ENCODE measurements around the gene NTSR1.

Gene NTSR1

GRCh38 chr20:62666736-62667529 lies 41.7 kb upstream of the NTSR1 start:
- peaks cover 2% of the 10 kb centered on the region for H3K36me3 Mint-ChIP-seq (ENCODE audit: insufficient read depth)
- ATAC-seq (replicated peaks; ENCODE audit: extremely low read depth, poor library complexity, severe bottlenecking) (no peak), DNase-seq (ENCODE audit: low spot score in 2 of 2) (no peak)
- H3K27me3 Mint-ChIP-seq = no peaks in the 10 kb centered on the region
- H3K27ac Mint-ChIP-seq (ENCODE audit: low read depth) = no peak overlapping the region
- no peak overlapping the region for H3K4me3 Mint-ChIP-seq
- H3K9me3 Mint-ChIP-seq = no peaks in the 10 kb centered on the region
- no peaks in the 10 kb centered on the region for H3K4me1 Mint-ChIP-seq

- H3K36me3 Mint-ChIP-seq (ENCODE audit: insufficient read depth) = peaks cover 2% of the 10 kb centered on the region
- H3K9me3 Mint-ChIP-seq = no peaks in the 10 kb centered on the region
- no peaks in the 10 kb centered on the region for H3K4me1 Mint-ChIP-seq
- DNase-seq (ENCODE audit: low spot score in 2 of 2) (no peak), ATAC-seq (replicated peaks; ENCODE audit: extremely low read depth, poor library complexity, severe bottlenecking) (no peak)
- H3K27me3 Mint-ChIP-seq = no peaks in the 10 kb centered on the region
- H3K27ac Mint-ChIP-seq (ENCODE audit: low read depth) = no peak overlapping the region
- H3K4me3 Mint-ChIP-seq = no peak overlapping the region
Measured at GRCh38 chr20:62667530-62668440, 40.9 kb upstream of the NTSR1 start.

GRCh38 chr20:62668441-62669027 lies 40.1 kb upstream of the NTSR1 start:
- Mint-ChIP-seq H3K4me1 (no peaks in the 10 kb centered on the region), H3K36me3 (ENCODE audit: insufficient read depth) (peaks cover 2% of the 10 kb centered on the region), H3K27ac (ENCODE audit: low read depth) (no peak overlapping the region), H3K9me3 (no peaks in the 10 kb centered on the region), H3K4me3 (no peak overlapping the region), H3K27me3 (no peaks in the 10 kb centered on the region)
- ATAC-seq (replicated peaks; ENCODE audit: extremely low read depth, poor library complexity, severe bottlenecking) = no peak
- DNase-seq (ENCODE audit: low spot score in 2 of 2) = peak in 1 of 2 donors; percentile 28

- H3K27me3 Mint-ChIP-seq = no peaks in the 10 kb centered on the region
- H3K4me3 Mint-ChIP-seq = no peak overlapping the region
- H3K9me3 Mint-ChIP-seq = no peaks in the 10 kb centered on the region
- no peak overlapping the region for H3K27ac Mint-ChIP-seq (ENCODE audit: low read depth)
- no peak for DNase-seq (ENCODE audit: low spot score in 2 of 2)
- H3K4me1 Mint-ChIP-seq = no peaks in the 10 kb centered on the region
- peaks cover 2% of the 10 kb centered on the region for H3K36me3 Mint-ChIP-seq (ENCODE audit: insufficient read depth)
- no peak for ATAC-seq (replicated peaks; ENCODE audit: extremely low read depth, poor library complexity, severe bottlenecking)
Measured at GRCh38 chr20:62669249-62669648, 39.4 kb upstream of the NTSR1 start.

GRCh38 chr20:62670156-62670555 lies 38.5 kb upstream of the NTSR1 start:
- no peaks in the 10 kb centered on the region for H3K27me3 Mint-ChIP-seq
- no peaks in the 10 kb centered on the region for H3K9me3 Mint-ChIP-seq
- no peak overlapping the region for H3K4me3 Mint-ChIP-seq
- DNase-seq (ENCODE audit: low spot score in 2 of 2) (no peak), ATAC-seq (replicated peaks; ENCODE audit: extremely low read depth, poor library complexity, severe bottlenecking) (no peak)
- no peaks in the 10 kb centered on the region for H3K4me1 Mint-ChIP-seq
- peaks cover 2% of the 10 kb centered on the region for H3K36me3 Mint-ChIP-seq (ENCODE audit: insufficient read depth)
- no peak overlapping the region for H3K27ac Mint-ChIP-seq (ENCODE audit: low read depth)

GRCh38 chr20:62670998-62671397 lies 37.6 kb upstream of the NTSR1 start:
- no peaks in the 10 kb centered on the region for H3K27me3 Mint-ChIP-seq
- no peak for ATAC-seq (replicated peaks; ENCODE audit: extremely low read depth, poor library complexity, severe bottlenecking)
- no peak overlapping the region for H3K4me3 Mint-ChIP-seq
- H3K4me1 Mint-ChIP-seq = no peaks in the 10 kb centered on the region
- H3K27ac Mint-ChIP-seq (ENCODE audit: low read depth) = no peak overlapping the region
- DNase-seq (ENCODE audit: low spot score in 2 of 2) = no peak
- no peaks in the 10 kb centered on the region for H3K9me3 Mint-ChIP-seq
- H3K36me3 Mint-ChIP-seq (ENCODE audit: insufficient read depth) = peaks cover 2% of the 10 kb centered on the region

GRCh38 chr20:62671765-62672164 lies 36.9 kb upstream of the NTSR1 start:
- Mint-ChIP-seq H3K4me3 (no peak overlapping the region), H3K9me3 (no peaks in the 10 kb centered on the region), H3K27ac (ENCODE audit: low read depth) (peak overlapping the region; percentile 22), H3K36me3 (ENCODE audit: insufficient read depth) (peaks cover 2% of the 10 kb centered on the region), H3K4me1 (no peaks in the 10 kb centered on the region), H3K27me3 (no peaks in the 10 kb centered on the region)
- ATAC-seq (replicated peaks; ENCODE audit: extremely low read depth, poor library complexity, severe bottlenecking) (no peak), DNase-seq (ENCODE audit: low spot score in 2 of 2) (no peak)

GRCh38 chr20:62674370-62674769 lies 34.3 kb upstream of the NTSR1 start:
- peaks cover 6% of the 10 kb centered on the region for H3K4me1 Mint-ChIP-seq
- peaks cover 2% of the 10 kb centered on the region for H3K36me3 Mint-ChIP-seq (ENCODE audit: insufficient read depth)
- no peak for DNase-seq (ENCODE audit: low spot score in 2 of 2)
- H3K27ac Mint-ChIP-seq (ENCODE audit: low read depth) = no peak overlapping the region
- H3K4me3 Mint-ChIP-seq = no peak overlapping the region
- no peak for ATAC-seq (replicated peaks; ENCODE audit: extremely low read depth, poor library complexity, severe bottlenecking)
- H3K9me3 Mint-ChIP-seq = no peaks in the 10 kb centered on the region
- H3K27me3 Mint-ChIP-seq = no peaks in the 10 kb centered on the region

- no peak for DNase-seq (ENCODE audit: low spot score in 2 of 2)
- Mint-ChIP-seq H3K36me3 (ENCODE audit: insufficient read depth) (peaks cover 2% of the 10 kb centered on the region), H3K27me3 (no peaks in the 10 kb centered on the region), H3K9me3 (no peaks in the 10 kb centered on the region), H3K27ac (ENCODE audit: low read depth) (no peak overlapping the region), H3K4me3 (no peak overlapping the region), H3K4me1 (peaks cover 6% of the 10 kb centered on the region)
- ATAC-seq (replicated peaks; ENCODE audit: extremely low read depth, poor library complexity, severe bottlenecking) = no peak
Measured at GRCh38 chr20:62675156-62675876, 33.3 kb upstream of the NTSR1 start.

- no peaks in the 10 kb centered on the region for H3K27me3 Mint-ChIP-seq
- no peaks in the 10 kb centered on the region for H3K9me3 Mint-ChIP-seq
- no peak overlapping the region for H3K27ac Mint-ChIP-seq (ENCODE audit: low read depth)
- H3K4me1 Mint-ChIP-seq = peaks cover 6% of the 10 kb centered on the region
- H3K4me3 Mint-ChIP-seq = no peak overlapping the region
- DNase-seq (ENCODE audit: low spot score in 2 of 2) (no peak), ATAC-seq (replicated peaks; ENCODE audit: extremely low read depth, poor library complexity, severe bottlenecking) (no peak)
- H3K36me3 Mint-ChIP-seq (ENCODE audit: insufficient read depth) = peaks cover 2% of the 10 kb centered on the region
Measured at GRCh38 chr20:62675877-62676260, 32.8 kb upstream of the NTSR1 start.

GRCh38 chr20:62676976-62677375 lies 31.7 kb upstream of the NTSR1 start:
- no peak for DNase-seq (ENCODE audit: low spot score in 2 of 2)
- Mint-ChIP-seq H3K27me3 (no peaks in the 10 kb centered on the region), H3K4me3 (no peak overlapping the region), H3K9me3 (no peaks in the 10 kb centered on the region), H3K36me3 (ENCODE audit: insufficient read depth) (peaks cover 2% of the 10 kb centered on the region), H3K4me1 (peaks cover 6% of the 10 kb centered on the region), H3K27ac (ENCODE audit: low read depth) (no peak overlapping the region)
- ATAC-seq (replicated peaks; ENCODE audit: extremely low read depth, poor library complexity, severe bottlenecking) = no peak

GRCh38 chr20:62677678-62678077 lies 31.0 kb upstream of the NTSR1 start:
- Mint-ChIP-seq H3K27ac (ENCODE audit: low read depth) (no peak overlapping the region), H3K9me3 (no peaks in the 10 kb centered on the region), H3K4me3 (no peak overlapping the region), H3K36me3 (ENCODE audit: insufficient read depth) (peaks cover 2% of the 10 kb centered on the region), H3K4me1 (peaks cover 6% of the 10 kb centered on the region), H3K27me3 (no peaks in the 10 kb centered on the region)
- no peak for ATAC-seq (replicated peaks; ENCODE audit: extremely low read depth, poor library complexity, severe bottlenecking)
- no peak for DNase-seq (ENCODE audit: low spot score in 2 of 2)

Measured in central memory CD8-positive, alpha-beta T cell (primary cell).